Right atrium auricular region (tissue), 2 donors: ENCODE measurements around the gene SLC17A9. TPM values are rescaled to one million over a fixed set of nuclear protein-coding genes. Genes with fewer than 3 reads are reported as not detected.

Source experiments
- DNase-seq: peaks from one replicate; pipeline ENCODE4 v3.0.0-alpha.2; 2019; ENCODE audit warnings: low spot score
- H3K27ac ChIP-seq, 2 donors: fragments of 200-600 bp; sonication (generic); 1 replicate in 1 of 2; 2 replicates in 1 of 2; pipeline ENCODE4 v1.5.1; 2016 to 2019
- H3K27me3 ChIP-seq, 2 donors: fragments of 200-600 bp; sonication (generic); one replicate each; pipeline versions ENCODE4 v1.5.1 to v1.6.0; 2017 to 2019
- H3K36me3 ChIP-seq: fragments of 200-600 bp; sonication (generic); one replicate; pipeline ENCODE4 v1.5.1; 2016
- H3K4me1 ChIP-seq, 2 donors: fragments of 200-600 bp; sonication (generic); one replicate each; pipeline versions ENCODE4 v1.5.1 to v1.6.0; 2017 to 2019
- H3K4me3 ChIP-seq, 2 donors: fragments of 200-600 bp; sonication (generic); 1 replicate in 1 of 2; 2 replicates in 1 of 2; pipeline ENCODE4 v1.5.1; 2017 to 2019; ENCODE audit warnings: mild to moderate bottlenecking in 1 of 2, moderate library complexity in 1 of 2
- H3K9me3 ChIP-seq, 2 donors: fragments of 200-600 bp; sonication (generic); one replicate each; pipeline ENCODE4 v1.5.1; 2019
- total RNA-seq, 2 donors: library from RNA; depleted of rRNA; stranded (reverse); fragments of >200 nt; gene quantifications; one replicate each; pipeline ENCODE4 v1.1.0, GENCODE V29; 2016
- TF ChIP-seq, protein P1 (sequence below), 2 donors: fragments of 200-600 bp; sonication (generic); IDR thresholded peaks; one replicate each; pipeline ENCODE4 v1.5.1; 2019; ENCODE audit warnings: antibody characterized with exemption in 2 of 2

Gene SLC17A9
- total RNA-seq, 2 donors from 2014 or later: 1.3 to 1.8 TPM

DNA sequence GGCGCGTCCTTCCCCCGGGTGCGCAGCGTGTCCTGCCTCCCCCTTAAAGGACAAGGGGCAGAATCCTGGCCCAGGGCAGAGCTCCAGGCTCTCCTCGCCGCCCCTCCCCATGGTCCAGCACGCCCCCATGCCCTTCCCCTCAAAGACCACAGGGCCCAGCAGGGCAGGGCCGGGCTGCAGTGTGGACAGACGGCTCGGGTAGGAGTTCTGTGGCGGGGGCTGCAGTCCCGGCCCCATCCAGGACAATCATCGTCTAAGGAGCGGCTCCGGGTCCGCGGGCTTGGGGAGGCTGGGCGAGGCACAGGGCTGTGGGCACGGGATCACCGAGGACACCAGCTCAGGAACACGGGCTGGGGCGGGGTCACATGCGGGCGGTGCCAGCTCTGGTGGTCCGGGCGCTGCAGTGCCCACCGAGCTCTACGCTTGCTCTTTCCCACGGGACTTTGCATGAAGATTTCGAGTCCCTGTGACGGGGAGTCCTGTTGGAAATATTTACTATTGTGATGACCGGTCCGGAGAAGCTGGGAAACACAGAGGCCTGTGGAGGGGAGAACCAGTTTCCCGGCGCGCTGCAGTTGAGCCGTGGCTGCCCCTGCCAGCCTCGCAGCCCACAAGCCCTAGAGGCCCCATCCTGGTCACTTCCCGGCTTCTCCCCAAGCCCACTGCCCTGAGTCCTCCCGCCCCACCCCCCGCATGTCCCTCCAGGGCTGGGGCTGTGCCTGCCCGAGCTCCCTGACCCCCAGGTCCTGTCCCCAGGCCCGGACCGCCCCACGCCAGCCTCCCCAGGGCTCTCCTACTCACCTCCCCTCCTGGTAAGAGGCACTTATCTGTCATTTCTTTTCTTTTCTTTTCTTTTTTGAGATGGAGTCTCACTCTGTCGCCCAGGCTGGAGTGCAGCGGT, 20.6 kb downstream of the SLC17A9 start:
- peaks cover 7 to 18% of the 10 kb centered on the region in 2 donors for H3K27me3 ChIP-seq
- H3K4me1 ChIP-seq: peaks cover 0 to 8% of the 10 kb centered on the region in 2 donors
- TF ChIP-seq, protein P1, sequence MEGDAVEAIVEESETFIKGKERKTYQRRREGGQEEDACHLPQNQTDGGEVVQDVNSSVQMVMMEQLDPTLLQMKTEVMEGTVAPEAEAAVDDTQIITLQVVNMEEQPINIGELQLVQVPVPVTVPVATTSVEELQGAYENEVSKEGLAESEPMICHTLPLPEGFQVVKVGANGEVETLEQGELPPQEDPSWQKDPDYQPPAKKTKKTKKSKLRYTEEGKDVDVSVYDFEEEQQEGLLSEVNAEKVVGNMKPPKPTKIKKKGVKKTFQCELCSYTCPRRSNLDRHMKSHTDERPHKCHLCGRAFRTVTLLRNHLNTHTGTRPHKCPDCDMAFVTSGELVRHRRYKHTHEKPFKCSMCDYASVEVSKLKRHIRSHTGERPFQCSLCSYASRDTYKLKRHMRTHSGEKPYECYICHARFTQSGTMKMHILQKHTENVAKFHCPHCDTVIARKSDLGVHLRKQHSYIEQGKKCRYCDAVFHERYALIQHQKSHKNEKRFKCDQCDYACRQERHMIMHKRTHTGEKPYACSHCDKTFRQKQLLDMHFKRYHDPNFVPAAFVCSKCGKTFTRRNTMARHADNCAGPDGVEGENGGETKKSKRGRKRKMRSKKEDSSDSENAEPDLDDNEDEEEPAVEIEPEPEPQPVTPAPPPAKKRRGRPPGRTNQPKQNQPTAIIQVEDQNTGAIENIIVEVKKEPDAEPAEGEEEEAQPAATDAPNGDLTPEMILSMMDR (IDR thresholded peaks at IDR 0.05): no peak
- no peaks in the 10 kb centered on the region for H3K9me3 ChIP-seq
- DNase-seq: no peak
- no peak overlapping the region for H3K27ac ChIP-seq
- H3K36me3 ChIP-seq: no peaks in the 10 kb centered on the region
- H3K4me3 ChIP-seq: peak overlapping the region; percentile 9 to 45

DNA sequence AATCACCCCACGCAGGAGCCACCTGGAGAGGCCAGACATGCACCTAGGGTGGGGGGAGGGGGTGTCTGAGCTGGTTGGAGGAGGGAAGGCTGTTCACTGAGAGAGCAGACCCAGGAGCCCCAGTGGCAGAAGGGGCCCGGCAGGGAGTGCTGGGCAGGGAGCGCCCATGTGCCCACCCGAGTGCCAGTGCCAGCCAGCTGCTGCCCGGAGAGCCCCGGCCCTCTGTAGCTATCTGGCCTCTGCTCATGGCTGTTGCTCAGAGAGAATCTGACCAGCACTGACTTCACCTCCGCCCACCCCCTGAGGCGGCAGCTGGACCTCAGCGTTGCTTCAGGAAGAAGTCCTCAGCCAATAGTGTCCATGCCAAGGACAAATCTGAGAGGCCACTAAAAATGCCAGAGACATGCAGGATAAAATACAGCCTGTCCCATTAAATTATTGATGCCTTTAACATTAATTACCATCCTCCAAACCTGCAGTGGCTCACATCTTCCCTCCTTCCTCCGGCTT, 22.8 kb downstream of the SLC17A9 start:
- H3K27ac ChIP-seq: no peak overlapping the region
- peaks cover 0 to 8% of the 10 kb centered on the region in 2 donors for H3K4me1 ChIP-seq
- no peak for DNase-seq
- TF ChIP-seq, protein P1 (IDR thresholded peaks at IDR 0.05): no peak
- no peak overlapping the region for H3K4me3 ChIP-seq
- H3K36me3 ChIP-seq: no peaks in the 10 kb centered on the region
- H3K9me3 ChIP-seq: no peaks in the 10 kb centered on the region
- peaks cover 7 to 23% of the 10 kb centered on the region in 2 donors for H3K27me3 ChIP-seq

DNA sequence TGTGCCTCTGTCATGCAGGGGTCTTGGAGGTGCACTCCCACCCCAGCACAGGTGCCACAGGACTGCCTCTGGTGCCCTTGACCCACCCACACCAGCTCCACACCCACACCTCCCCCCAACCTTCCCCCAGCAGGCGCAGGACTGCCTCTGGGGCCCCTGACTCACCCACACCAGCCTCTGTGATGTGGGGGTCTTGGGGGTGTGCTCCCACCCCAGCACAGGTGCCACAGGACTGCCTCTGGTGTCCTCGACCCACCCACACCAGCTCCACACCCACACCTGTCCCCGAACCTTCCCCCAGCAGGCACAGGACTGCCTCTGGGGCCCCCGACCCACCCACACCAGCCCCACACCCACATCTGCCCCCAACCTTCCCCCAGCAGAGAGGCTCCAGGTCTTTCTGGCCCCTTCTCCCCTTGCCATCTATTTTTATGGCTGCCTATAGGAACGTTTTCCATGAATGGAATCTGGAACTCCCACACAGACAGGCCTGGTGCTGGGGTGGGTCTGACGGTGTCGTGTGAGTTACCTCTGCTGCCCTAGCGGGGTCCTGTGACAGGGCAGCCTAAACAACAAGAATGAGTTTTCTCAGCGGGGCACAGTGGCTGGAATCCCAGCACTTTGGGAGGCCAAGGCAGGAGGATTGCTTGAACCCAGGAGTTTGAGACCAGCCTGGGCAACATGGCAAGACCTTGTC, 23.5 kb downstream of the SLC17A9 start:
- Histone ChIP-seq H3K27me3 (peaks cover 7 to 23% of the 10 kb centered on the region in 2 donors), H3K4me3 (no peak overlapping the region), H3K27ac (no peak overlapping the region), H3K9me3 (no peaks in the 10 kb centered on the region), H3K36me3 (no peaks in the 10 kb centered on the region), H3K4me1 (peaks cover 0 to 8% of the 10 kb centered on the region in 2 donors)
- no peak for DNase-seq
- TF ChIP-seq, protein P1 (IDR thresholded peaks at IDR 0.05): no peak

DNA sequence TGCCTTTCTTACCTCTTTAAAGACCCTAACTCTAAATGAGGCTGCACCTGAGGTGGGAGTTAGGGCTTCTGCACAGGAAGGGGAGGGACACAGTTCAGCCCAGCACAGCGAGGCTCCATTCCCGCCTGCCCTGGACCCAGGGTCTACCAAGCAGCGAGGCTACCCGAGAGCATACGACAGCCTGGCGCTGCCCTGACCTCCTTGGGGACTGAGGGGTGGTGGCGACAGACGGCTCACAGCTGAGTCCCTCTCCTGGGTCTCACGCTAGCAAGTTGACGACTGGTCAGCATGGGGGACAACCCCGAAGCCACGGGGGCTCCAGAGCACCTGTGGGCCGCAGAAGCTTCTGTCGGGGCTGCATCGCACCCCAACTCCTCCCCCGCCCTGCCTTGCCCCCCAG, 24.4 kb downstream of the SLC17A9 start:
- H3K36me3 ChIP-seq: no peaks in the 10 kb centered on the region
- no peak for DNase-seq
- no peak overlapping the region for H3K4me3 ChIP-seq
- H3K27me3 ChIP-seq: peaks cover 7 to 23% of the 10 kb centered on the region in 2 donors
- no peaks in the 10 kb centered on the region for H3K9me3 ChIP-seq
- H3K27ac ChIP-seq: no peak overlapping the region
- TF ChIP-seq, protein P1 (IDR thresholded peaks at IDR 0.05): no peak
- H3K4me1 ChIP-seq: peaks cover 0 to 8% of the 10 kb centered on the region in 2 donors

DNA sequence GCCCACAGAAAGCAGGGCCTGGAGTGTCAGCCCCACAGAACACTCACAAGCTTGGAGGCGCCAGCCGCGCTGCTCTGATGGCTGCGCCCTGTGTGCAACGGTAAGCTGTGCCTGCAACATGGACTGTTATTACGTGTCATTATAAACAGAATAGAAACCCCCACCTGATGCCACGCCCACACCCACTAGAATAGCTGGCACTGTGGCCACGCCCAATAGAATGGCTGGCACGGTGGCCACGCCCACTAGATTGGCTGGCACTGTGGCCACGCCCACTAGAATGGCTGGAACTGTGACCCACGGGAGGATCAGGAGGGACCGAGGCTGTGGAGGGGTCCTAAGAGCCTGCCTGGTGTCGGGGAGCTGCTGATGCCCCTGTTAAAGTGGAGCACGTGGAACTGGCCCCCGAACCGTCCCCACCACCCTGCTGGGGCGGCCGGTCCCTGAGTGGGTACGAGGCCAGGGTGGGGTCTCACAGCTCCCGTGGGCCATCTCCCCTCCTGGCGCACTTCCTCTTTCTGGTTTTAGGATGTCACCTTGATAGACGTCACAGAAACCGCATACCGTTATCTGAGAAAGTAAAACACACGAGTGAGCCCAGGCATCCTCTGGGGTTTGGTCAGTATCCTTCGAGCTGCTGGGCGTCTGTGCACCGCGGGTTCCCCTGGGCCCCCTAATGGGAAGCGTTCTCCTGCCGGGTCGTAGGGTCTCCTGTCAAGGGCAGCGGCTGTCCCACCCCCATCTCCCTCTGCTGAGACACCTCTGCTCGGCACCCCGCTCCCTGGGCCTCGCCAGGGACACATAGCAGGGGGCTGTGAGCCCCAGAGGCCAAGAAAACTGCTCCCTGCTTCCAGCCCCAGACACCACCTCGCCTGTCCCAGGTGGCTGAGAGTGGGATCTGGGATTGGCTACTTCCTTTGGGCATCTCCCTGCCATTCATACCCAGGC, 25.4 kb downstream of the SLC17A9 start:
- no peak overlapping the region for H3K4me3 ChIP-seq
- no peaks in the 10 kb centered on the region for H3K9me3 ChIP-seq
- TF ChIP-seq, protein P1 (IDR thresholded peaks at IDR 0.05): no peak
- H3K27me3 ChIP-seq: peaks cover 7 to 23% of the 10 kb centered on the region in 2 donors
- no peak for DNase-seq
- no peaks in the 10 kb centered on the region for H3K36me3 ChIP-seq
- peaks cover 0 to 2% of the 10 kb centered on the region in 2 donors for H3K4me1 ChIP-seq
- no peak overlapping the region for H3K27ac ChIP-seq
